Right lobe of liver (tissue), 4 donors: ENCODE measurements around the gene CCDC50.

Experiments used
- CTCF ChIP-seq, 4 donors: fragments of 200-600 bp in 3 of 4; fragments of 450-650 bp in 1 of 4; IDR thresholded peaks; one replicate each; pipeline versions ENCODE4 v1.5.1 to v1.8.0; 2016 to 2022; ENCODE audit warnings: antibody characterized with exemption in 4 of 4, mild to moderate bottlenecking in 2 of 4
- POLR2A ChIP-seq: fragments of 450-650 bp; IDR thresholded peaks from one replicate; pipeline ENCODE4 v1.6.1; 2017; ENCODE audit warnings: antibody characterized with exemption, mild to moderate bottlenecking
- donor health status: DM: no; HTN: no; CAD: no.
- donor health status: DM: no; HTN: no; CAD: no.
- donor health status: DM: no; HTN: yes; CAD: no.

DNA sequence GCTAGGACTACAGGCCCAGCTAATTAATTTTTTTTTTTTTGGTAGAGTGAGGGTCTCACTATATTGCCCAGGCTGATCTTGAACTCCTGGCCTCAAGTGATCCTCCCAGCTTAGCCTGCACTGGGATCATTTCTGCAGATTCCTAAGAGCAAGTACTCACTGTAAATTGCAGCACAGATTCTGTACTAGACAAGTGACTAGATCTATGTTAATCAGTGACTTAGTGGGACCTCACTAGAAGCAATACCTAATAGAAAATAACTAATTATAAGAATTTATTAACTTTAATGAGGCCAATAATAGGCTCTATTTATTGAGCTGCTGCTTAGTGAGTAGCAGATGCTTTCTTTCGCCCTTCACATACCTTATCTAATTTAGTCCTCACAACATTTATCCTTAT, 11.8 kb downstream of the CCDC50 start:
- TF ChIP-seq CTCF (IDR thresholded peaks at IDR 0.05) (no peak), POLR2A (no peak)
